Tibial nerve (tissue), 4 donors: ENCODE data around the gene GAL.

Source experiments
- EP300 ChIP-seq, 2 donors: sonication (generic); formaldehyde crosslinking; IDR thresholded peaks; one replicate each; pipeline ENCODE4 v1.6.1; 2017; ENCODE audit warnings: antibody characterized with exemption in 2 of 2, mild to moderate bottlenecking in 1 of 2
- POLR2A ChIP-seq, 2 donors: fragments of 450-650 bp; IDR thresholded peaks; one replicate each; pipeline ENCODE4 v1.6.1; 2017; ENCODE audit warnings: antibody characterized with exemption in 2 of 2, mild to moderate bottlenecking in 2 of 2, moderate library complexity in 2 of 2
- TF ChIP-seq, protein P1 (sequence below), 5 experiments: fragments of 200-600 bp in 3 of 5; fragments of 450-650 bp in 2 of 5; sonication (generic) in 3 of 5; IDR thresholded peaks; one replicate each; pipeline ENCODE4 v1.5.1; 2016 to 2019; ENCODE audit warnings: antibody characterized with exemption in 5 of 5, mild to moderate bottlenecking in 3 of 5, moderate library complexity in 2 of 5

DNA sequence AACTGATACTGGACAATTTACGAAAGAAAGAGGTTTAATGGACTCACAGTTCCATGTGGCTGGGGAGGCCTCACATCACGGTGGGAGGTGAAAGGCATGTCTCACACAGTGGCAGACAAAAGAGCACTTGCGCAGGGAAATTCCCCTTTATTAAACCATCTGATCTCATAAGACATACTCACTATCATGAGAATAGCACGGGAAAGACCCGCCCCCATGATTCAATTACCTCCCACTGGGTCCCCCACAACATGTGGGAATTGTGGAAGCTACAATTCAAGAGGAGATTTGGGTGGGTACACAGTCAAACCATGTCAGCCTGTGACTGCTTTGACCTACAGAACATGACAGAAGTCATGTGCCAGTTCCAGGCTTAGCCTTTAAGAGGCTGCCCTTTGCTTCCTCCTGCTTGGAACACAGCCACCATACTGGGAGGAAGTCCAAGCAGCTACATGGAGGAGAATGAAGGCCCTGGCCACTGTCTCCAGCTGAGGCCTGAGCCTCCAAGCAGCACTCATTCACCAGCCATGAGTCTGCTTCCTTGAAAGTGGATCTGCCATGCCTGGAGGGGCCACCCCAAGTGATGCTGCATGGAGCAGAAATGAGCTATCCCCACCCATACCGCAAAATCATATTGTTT is 10.9 kb upstream of the GAL start:
- no peak for TF ChIP-seq POLR2A (IDR thresholded peaks at IDR 0.05)
- TF ChIP-seq, protein P1, sequence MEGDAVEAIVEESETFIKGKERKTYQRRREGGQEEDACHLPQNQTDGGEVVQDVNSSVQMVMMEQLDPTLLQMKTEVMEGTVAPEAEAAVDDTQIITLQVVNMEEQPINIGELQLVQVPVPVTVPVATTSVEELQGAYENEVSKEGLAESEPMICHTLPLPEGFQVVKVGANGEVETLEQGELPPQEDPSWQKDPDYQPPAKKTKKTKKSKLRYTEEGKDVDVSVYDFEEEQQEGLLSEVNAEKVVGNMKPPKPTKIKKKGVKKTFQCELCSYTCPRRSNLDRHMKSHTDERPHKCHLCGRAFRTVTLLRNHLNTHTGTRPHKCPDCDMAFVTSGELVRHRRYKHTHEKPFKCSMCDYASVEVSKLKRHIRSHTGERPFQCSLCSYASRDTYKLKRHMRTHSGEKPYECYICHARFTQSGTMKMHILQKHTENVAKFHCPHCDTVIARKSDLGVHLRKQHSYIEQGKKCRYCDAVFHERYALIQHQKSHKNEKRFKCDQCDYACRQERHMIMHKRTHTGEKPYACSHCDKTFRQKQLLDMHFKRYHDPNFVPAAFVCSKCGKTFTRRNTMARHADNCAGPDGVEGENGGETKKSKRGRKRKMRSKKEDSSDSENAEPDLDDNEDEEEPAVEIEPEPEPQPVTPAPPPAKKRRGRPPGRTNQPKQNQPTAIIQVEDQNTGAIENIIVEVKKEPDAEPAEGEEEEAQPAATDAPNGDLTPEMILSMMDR (IDR thresholded peaks at IDR 0.05), result no peak
- no peak for TF ChIP-seq EP300 (IDR thresholded peaks at IDR 0.05)
